Neuron (in vitro differentiated cells): ENCODE data around the gene ARHGAP10.

Experiments
- H2AFZ ChIP-seq: one replicate; pipeline ENCODE4 v1.6.1; 2013; ENCODE audit warnings: low read depth, mild to moderate bottlenecking, inconsistent platforms, low read length, moderate library complexity
- H3K27me3 ChIP-seq: one replicate; pipeline ENCODE4 v1.6.1; 2013; ENCODE audit warnings: low read length; ENCODE audit not compliant: insufficient read depth
- H3K36me3 ChIP-seq: one replicate; pipeline ENCODE4 v1.6.1; 2013; ENCODE audit warnings: low read length; ENCODE audit not compliant: insufficient read depth
- H3K4me1 ChIP-seq: one replicate; pipeline ENCODE4 v1.6.1; 2013; ENCODE audit warnings: low read length; ENCODE audit not compliant: insufficient read depth
- H3K4me3 ChIP-seq: 2 replicates; pipeline ENCODE4 v1.5.1; 2013; ENCODE audit warnings: mild to moderate bottlenecking, low read length, moderate library complexity
- H3K9me3 ChIP-seq: one replicate; pipeline ENCODE4 v1.6.1; 2013; ENCODE audit warnings: low read length

The ARHGAP10 gene

DNA sequence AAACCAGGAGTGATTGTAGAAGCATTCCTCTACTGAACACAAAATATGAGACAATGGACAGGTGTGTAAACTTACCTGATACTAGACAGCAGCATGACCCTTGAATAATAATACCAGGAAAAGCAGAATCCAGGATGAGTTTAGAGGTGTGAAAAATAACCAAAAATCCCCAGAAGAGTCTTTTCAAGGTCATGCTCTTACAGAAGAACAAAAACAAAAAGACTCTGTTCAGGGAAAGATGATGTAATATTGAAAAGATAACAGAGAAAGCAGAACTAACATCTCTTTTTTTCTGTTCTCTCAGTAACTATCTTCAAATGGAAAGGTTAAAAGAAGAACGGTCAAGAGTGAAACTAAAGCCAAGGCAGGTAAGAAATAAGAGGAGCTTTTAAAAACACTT is 14.0 kb upstream of the ARHGAP10 start:
- Histone ChIP-seq H3K4me3 (no peak overlapping the region), H3K9me3 (no peaks in the 10 kb centered on the region), H3K36me3 (no peaks in the 10 kb centered on the region), H2AFZ (no peak overlapping the region), H3K4me1 (no peaks in the 10 kb centered on the region), H3K27me3 (no peaks in the 10 kb centered on the region)

DNA sequence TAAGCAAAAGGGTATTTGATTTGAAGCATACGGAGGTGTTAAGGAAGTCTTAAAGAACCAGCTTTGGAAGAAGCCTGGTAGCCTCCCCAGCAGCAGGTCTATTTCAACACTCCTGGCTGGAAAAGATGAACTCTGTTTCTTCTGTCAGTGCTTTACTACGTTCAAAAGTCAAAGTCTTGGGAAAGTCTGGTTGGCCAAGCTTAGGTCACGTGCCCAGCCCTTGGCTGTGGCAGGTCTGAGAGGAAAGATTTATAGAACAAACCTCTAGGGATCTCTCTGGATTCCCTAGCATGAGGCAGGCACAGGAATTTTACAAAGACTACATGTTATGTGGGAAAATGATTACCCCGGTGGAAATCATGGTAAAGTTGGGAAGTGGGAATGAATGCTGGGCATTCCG is 8.6 kb upstream of the ARHGAP10 start:
- no peaks in the 10 kb centered on the region for H3K9me3 ChIP-seq
- H3K36me3 ChIP-seq: no peaks in the 10 kb centered on the region
- H3K4me3 ChIP-seq: no peak overlapping the region
- H2AFZ ChIP-seq: no peak overlapping the region
- peaks cover 9% of the 10 kb centered on the region for H3K27me3 ChIP-seq
- H3K4me1 ChIP-seq: no peaks in the 10 kb centered on the region

DNA sequence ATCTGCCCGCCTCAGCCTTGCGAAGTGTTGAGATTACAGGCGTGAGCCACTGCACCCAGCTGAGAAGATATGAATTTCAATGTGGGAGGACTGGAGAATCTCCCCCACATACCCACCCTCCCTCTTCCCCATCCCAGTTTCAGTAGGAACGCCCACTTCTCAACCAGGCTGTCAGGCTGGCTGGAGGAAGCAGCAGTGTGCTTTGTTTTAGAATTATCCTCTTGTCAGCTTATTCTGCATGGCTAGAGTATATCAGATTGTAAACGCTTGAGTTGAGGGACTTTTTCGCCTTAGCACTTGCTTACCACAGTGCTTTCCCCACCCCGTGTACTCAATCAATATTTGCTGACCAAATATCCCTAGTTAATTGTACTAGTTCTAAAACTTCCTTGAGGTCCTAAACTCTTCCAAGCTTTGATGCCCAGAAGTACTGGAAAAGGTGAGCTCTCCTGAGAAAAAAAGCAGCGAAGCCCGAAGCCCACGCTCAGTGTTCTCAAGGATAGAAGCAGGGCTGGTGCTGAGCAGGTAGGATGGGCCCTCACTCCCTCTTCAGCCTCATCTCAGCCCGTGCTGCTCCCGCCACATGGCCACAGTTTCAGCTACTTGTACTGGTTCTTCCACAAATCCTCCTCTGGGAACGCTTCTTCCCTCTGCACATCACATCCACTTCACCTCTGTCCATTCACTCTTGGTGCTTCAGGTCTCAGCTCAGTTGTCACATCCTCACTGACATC is 7.3 kb upstream of the ARHGAP10 start:
- no peaks in the 10 kb centered on the region for H3K9me3 ChIP-seq
- H3K4me3 ChIP-seq: no peak overlapping the region
- no peaks in the 10 kb centered on the region for H3K36me3 ChIP-seq
- no peak overlapping the region for H2AFZ ChIP-seq
- peaks cover 12% of the 10 kb centered on the region for H3K27me3 ChIP-seq
- no peaks in the 10 kb centered on the region for H3K4me1 ChIP-seq

DNA sequence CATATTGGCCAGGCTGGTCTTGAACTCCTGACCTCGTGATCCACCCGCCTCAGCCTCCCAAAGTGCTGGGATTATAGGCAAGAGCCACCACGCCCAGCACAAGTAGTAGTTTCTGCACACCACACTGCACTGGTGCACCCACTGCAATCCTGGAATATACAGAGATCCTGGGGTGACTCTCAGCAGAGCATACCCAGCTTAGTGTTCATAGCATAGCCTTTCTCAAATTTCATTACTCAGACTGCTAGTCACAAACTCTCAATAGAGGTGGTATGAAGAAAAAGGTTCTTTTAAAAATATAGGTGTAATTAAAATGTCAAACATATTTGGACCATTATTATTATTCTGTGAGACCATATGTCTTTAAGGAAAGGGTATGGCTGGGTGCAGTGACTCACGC is 6.2 kb upstream of the ARHGAP10 start:
- H3K4me1 ChIP-seq: no peaks in the 10 kb centered on the region
- H3K27me3 ChIP-seq: peaks cover 22% of the 10 kb centered on the region
- no peaks in the 10 kb centered on the region for H3K9me3 ChIP-seq
- no peaks in the 10 kb centered on the region for H3K36me3 ChIP-seq
- no peak overlapping the region for H3K4me3 ChIP-seq
- no peak overlapping the region for H2AFZ ChIP-seq

DNA sequence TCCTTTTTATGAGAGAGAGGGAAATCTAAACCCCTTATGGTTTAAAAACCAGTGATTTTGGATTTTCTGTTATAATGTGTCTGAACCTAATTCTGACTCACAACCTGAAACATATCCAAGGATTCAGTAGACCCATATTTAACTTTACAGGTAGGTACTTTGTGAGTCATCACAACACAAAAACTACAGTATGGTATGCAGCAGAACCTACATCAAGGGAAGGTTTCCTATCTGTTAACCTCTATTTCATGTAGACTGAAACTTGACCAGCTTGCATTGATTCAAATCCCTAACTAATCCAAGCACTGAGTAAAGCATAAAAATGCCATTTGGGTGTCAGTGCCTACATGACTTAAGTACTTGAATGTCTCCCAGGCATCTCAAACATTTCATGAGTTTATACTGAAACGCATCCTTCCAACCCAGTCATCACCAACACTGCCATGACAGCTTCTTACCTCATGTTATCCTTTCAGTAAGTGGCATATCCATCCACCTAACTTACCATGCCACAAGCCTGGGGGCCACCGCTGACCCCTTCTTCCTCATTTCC is 4.3 kb upstream of the ARHGAP10 start:
- Histone ChIP-seq H3K4me3 (no peak overlapping the region), H2AFZ (no peak overlapping the region), H3K36me3 (no peaks in the 10 kb centered on the region), H3K27me3 (peaks cover 37% of the 10 kb centered on the region), H3K4me1 (peaks cover under 1% of the 10 kb centered on the region), H3K9me3 (no peaks in the 10 kb centered on the region)

DNA sequence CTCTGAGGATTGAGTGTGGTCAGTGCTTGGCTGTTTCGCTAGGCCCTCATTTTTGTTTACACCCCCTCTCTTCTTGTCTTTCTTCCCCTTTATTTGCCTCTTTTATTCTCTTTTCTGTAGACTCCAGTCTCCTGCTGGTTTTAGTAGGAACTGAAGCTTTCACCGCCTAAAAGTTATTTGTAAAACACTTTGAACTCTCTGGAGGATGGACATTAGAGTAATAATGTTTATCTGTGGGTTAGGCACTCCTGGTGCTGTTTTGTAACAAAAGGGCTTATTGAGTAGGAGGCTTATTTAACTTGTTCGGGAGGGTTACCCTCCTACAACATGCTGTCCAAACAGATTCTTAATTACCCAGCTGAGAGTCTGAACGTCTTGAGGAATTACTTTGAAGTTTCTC is 1.6 kb upstream of the ARHGAP10 start:
- Histone ChIP-seq H2AFZ (no peak overlapping the region), H3K4me1 (peaks cover 5% of the 10 kb centered on the region), H3K9me3 (no peaks in the 10 kb centered on the region), H3K4me3 (no peak overlapping the region), H3K36me3 (no peaks in the 10 kb centered on the region), H3K27me3 (peaks cover 64% of the 10 kb centered on the region)

DNA sequence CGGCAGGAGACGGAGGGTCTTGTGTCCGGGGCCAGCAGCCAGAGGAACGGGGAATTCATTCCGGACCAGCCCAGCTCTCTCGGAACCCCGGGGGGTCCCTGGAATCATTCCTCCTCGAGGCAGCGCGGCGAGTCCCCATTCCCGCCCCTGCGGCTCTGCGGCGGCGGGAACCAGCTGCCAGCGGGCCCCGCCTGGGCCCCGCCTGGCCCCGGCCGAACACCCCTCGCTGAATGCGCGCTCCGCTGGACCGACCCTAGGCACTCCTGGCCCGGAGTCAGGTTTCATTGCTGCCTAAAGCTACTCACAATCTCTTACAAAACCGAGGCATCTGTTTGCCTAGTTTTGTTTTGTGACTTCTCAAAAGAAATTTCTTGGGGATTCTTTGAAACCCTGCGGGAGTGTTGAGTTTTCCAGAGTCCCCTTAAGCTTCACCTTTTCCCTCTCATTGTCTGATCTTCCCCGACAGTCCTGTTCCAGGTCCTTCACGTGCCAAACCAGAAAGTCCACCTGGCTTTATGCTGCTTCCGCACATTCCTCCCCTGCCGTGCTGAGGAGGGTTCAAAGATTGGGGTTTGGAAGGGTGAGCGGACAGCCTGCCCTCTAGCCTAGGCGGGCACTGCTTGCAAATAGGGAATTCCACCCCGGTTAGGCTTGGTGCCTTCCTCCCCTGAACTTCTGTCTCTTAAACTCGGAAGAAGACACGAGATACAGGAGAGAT is 789 bp downstream of the ARHGAP10 start:
- Histone ChIP-seq H3K27me3 (peaks cover 67% of the 10 kb centered on the region), H3K4me3 (peak overlapping the region; percentile 55), H2AFZ (peak overlapping the region; percentile 69), H3K4me1 (peaks cover 7% of the 10 kb centered on the region), H3K36me3 (no peaks in the 10 kb centered on the region), H3K9me3 (no peaks in the 10 kb centered on the region)

DNA sequence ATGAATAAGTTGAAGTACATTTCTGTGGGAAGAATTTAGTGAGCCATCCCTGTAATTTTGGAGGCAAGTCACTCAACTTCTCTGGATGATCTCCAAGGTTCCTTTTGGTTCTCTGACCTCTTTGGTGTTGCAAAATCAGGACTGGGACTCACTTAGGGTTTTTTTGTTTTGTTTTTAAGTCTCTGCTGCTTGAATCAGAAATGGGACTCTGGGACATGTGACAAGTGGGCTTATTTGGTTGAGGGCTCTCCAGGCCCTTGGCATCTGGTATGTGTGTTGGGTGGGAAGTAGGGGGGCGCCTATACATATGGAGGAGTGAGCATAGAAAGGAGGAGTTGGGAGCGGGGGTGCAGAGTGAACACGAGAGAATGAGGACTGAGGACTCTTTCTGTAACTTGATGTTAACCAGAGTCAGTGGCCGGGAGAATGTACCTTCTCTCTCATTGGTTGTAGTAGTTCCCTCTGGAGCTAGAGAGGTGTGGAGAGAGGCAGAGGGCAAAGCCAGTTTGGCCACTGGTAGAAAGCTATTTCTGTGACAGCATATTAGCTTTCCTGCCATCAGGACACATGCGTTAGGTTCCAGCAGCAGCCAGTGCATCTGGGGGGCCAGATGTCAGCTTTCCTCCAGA is 1.9 kb downstream of the ARHGAP10 start:
- peaks cover 57% of the 10 kb centered on the region for H3K27me3 ChIP-seq

DNA sequence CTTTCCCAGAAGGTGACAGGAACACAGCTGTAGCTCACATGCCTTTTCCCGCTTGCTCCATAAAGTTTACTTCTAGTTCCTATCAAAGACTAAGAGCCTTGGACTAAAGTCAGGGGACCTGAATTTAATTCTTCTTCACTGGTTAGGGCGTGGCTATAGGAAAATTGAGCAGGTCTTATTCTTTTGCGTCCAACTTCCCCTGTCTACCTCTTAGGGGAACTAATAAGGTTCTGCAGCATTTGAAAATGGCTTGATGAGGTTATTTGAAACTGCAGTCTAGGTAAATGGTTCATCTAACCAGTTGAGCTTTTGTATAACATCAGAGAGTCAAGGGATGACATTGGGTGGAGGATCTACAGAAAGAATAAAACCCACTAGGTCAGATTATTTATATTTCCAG is 2.6 kb downstream of the ARHGAP10 start:
- Histone ChIP-seq H2AFZ (no peak overlapping the region), H3K36me3 (no peaks in the 10 kb centered on the region), H3K27me3 (peaks cover 57% of the 10 kb centered on the region), H3K4me1 (peaks cover 7% of the 10 kb centered on the region), H3K4me3 (no peak overlapping the region), H3K9me3 (no peaks in the 10 kb centered on the region)

More for the DNA sequence above, 1.9 kb downstream of the ARHGAP10 start:
- H3K9me3 ChIP-seq: no peaks in the 10 kb centered on the region
- H2AFZ ChIP-seq: no peak overlapping the region
- no peaks in the 10 kb centered on the region for H3K36me3 ChIP-seq
- no peak overlapping the region for H3K4me3 ChIP-seq
- peaks cover 7% of the 10 kb centered on the region for H3K4me1 ChIP-seq

DNA sequence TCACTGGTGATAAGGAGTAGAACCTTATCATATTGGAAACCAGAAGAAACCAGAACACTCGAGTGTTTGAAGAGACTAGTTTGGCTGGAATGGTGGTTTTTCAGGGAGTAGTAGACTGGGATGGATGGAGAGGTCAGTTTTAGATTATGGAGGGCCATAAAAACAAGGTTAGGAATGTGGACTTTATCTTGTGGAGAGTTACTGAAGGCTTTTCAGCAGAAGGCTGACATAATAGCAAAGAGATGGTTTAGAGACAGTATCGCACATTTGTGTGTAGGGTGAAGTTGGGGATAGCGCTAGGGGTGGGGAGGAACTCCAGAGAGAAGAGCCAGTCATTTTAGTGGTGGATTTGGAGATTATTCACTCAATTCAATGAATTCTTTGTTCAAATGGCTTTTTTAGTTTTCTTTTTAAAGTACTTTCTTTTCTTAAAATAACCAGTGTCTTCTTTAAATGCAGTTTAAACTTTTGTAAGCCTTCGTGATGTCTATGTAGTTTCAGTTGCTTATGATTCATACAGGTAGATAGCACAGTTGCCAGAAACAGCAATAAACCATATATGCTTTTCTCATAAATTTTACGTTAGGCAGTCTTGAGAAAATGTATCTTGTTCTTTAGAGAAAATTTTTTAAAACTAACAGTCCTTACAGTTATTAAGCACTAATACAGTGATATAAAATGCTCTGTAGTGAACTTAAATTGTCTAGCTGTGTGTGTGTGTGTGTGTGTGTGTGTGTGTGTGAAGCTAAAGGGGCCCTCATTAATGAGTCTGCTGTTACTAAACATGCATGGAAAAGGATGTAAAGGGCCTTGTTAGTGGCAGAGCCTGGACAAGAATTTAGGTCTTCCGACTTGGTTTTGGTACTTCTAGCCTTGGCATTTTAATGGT is 3.8 kb downstream of the ARHGAP10 start:
- H3K36me3 ChIP-seq: no peaks in the 10 kb centered on the region
- no peaks in the 10 kb centered on the region for H3K9me3 ChIP-seq
- H3K27me3 ChIP-seq: peaks cover 47% of the 10 kb centered on the region
- no peak overlapping the region for H3K4me3 ChIP-seq
- H3K4me1 ChIP-seq: peaks cover 7% of the 10 kb centered on the region
- no peak overlapping the region for H2AFZ ChIP-seq

DNA sequence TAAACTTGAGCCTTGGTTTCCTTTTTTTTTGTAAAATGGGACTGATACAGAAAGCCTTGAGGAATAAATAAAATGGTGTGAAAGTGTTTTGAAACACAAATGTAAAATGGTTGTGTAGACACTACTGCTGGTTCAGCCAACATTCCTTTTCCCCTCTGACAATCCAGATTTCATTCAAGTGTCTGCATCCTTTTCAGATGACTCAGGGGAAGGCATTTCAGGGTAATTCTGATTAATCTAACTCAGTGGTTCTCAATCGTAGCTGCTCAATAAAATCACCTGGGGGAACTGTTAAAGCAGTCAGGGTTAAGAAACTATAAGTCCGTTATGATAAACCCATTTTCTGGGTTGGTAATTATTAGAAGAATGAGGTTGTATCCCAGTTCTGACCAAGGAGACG is 4.6 kb downstream of the ARHGAP10 start:
- no peaks in the 10 kb centered on the region for H3K9me3 ChIP-seq
- H3K36me3 ChIP-seq: no peaks in the 10 kb centered on the region
- H3K4me1 ChIP-seq: peaks cover 7% of the 10 kb centered on the region
- H3K27me3 ChIP-seq: peaks cover 40% of the 10 kb centered on the region
- H3K4me3 ChIP-seq: no peak overlapping the region
- no peak overlapping the region for H2AFZ ChIP-seq

DNA sequence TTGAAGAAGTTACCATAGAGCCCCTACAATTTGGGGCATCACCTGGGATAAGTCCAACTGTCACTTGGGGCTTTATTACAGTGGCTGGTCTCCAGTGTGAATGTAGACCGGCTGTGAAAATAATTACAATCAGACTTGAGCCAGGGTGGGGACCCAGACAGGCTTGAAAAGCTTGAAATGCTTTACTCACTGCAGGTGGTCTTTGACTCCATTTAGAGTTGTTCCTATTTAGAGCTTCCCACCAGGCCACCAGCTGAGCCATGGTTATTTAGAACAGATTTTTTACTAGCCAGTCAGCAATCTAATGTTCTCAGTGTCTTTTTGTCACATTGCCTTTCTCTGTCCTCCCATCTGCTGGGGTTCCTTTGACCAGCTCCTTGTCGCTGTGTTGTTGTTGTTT is 5.7 kb downstream of the ARHGAP10 start:
- Histone ChIP-seq H3K9me3 (no peaks in the 10 kb centered on the region), H3K4me1 (peaks cover 5% of the 10 kb centered on the region), H3K4me3 (no peak overlapping the region), H2AFZ (no peak overlapping the region), H3K27me3 (peaks cover 31% of the 10 kb centered on the region), H3K36me3 (no peaks in the 10 kb centered on the region)
